IMR-90 (cell line): ENCODE results near the gene RAB25. TPM values are rescaled to one million over a fixed set of nuclear protein-coding genes. Genes with fewer than 3 reads are reported as not detected.

Experiments used
- ATAC-seq: fragments of 200-7000 bp; cut with Tn5 transposase; 2 replicates; pipeline ENCODE4 v1.9.1; 2020; ENCODE audit warnings: low read depth, mild to moderate bottlenecking, moderate library complexity
- BruUV-seq: library from RNA; stranded (reverse); fragments of 400-500 nt; replicated peaks from 2 replicates; lab custom pipeline; 2021; lab: Mats Ljungman, UMichigan
- CTCF ChIA-PET: fragments of 300-600 bp; formaldehyde crosslinking; extraction: SDS; loops from one replicate; lab custom pipeline; 2021; ENCODE audit warnings: antibody characterized with exemption; lab: Yijun Ruan, JAX
- POLR2A ChIA-PET: fragments of 300-600 bp; sonication (Branson Sonifier 250); formaldehyde crosslinking; loops from one replicate; lab custom pipeline; 2022; ENCODE audit warnings: antibody characterized with exemption; ENCODE audit not compliant: unreplicated experiment; lab: Charles Lee
- DNase-seq: peaks from one replicate; pipeline ENCODE4 v3.0.0; 2013
- H2AFZ ChIP-seq: replicated peaks from 2 replicates; pipeline ENCODE3; 2013; ENCODE audit warnings: low read length, mild to moderate bottlenecking; ENCODE audit not compliant: poor library complexity
- H2AK5ac ChIP-seq: 2 replicates; pipeline ENCODE4 v1.6.1; 2013; ENCODE audit warnings: low read depth, low read length, inconsistent platforms
- H2AK9ac ChIP-seq: replicated peaks from 2 replicates; pipeline ENCODE3; 2013; ENCODE audit warnings: mild to moderate bottlenecking, low read depth, low read length, moderate library complexity; ENCODE audit not compliant: poor library complexity
- H2BK120ac ChIP-seq: 2 replicates; pipeline ENCODE4 v1.6.1; 2013; ENCODE audit warnings: low read depth, low read length, inconsistent platforms
- H2BK15ac ChIP-seq: 3 replicates; pipeline ENCODE4 v1.6.1; 2013; ENCODE audit warnings: low read depth, low read length, inconsistent platforms
- H2BK20ac ChIP-seq: 2 replicates; pipeline ENCODE4 v1.6.1; 2013; ENCODE audit warnings: low read depth, mild to moderate bottlenecking, inconsistent platforms, low read length, moderate library complexity
- H2BK5ac ChIP-seq: 2 replicates; pipeline ENCODE4 v1.6.1; 2013; ENCODE audit warnings: mild to moderate bottlenecking, low read depth, low read length, inconsistent platforms; ENCODE audit not compliant: poor library complexity, severe bottlenecking
- H3K14ac ChIP-seq: replicated peaks from 2 replicates; pipeline ENCODE4 v1.6.1; 2013; ENCODE audit warnings: low read depth, low read length, inconsistent platforms
- H3K18ac ChIP-seq: 2 replicates; pipeline ENCODE4 v1.6.1; 2013; ENCODE audit warnings: low read depth, low read length, control low read depth
- H3K23ac ChIP-seq: 2 replicates; pipeline ENCODE4 v1.6.1; 2013; ENCODE audit warnings: low read depth, low read length, inconsistent platforms
- H3K27ac ChIP-seq: 2 replicates; pipeline ENCODE4 v1.5.1; 2013; ENCODE audit warnings: mild to moderate bottlenecking, control low read depth, low read length; ENCODE audit not compliant: insufficient read depth
- H3K27me3 ChIP-seq: 2 replicates; pipeline ENCODE4 v1.6.1; 2013; ENCODE audit warnings: low read length; ENCODE audit not compliant: control insufficient read depth, insufficient read depth
- H3K36me3 ChIP-seq: 2 replicates; pipeline ENCODE4 v1.6.1; 2013; ENCODE audit warnings: low read length, mixed read lengths; ENCODE audit not compliant: control insufficient read depth, insufficient read depth
- H3K4ac ChIP-seq: 2 replicates; pipeline ENCODE4 v1.6.1; 2013; ENCODE audit warnings: low read depth, low read length, inconsistent platforms
- H3K4me1 ChIP-seq: 2 replicates; pipeline ENCODE4 v1.6.1; 2013; ENCODE audit warnings: low read length, mixed read lengths; ENCODE audit not compliant: control insufficient read depth, insufficient read depth
- H3K4me2 ChIP-seq: 2 replicates; pipeline ENCODE4 v1.6.1; 2013; ENCODE audit warnings: low read depth, mild to moderate bottlenecking, control low read depth, low read length, moderate library complexity
- H3K4me3 ChIP-seq: 2 replicates; pipeline ENCODE4 v1.5.1; 2013; ENCODE audit warnings: low read depth, mild to moderate bottlenecking, control low read depth, low read length, moderate library complexity; ENCODE audit not compliant: insufficient read depth
- H3K56ac ChIP-seq: 2 replicates; pipeline ENCODE4 v1.6.1; 2013; ENCODE audit warnings: low read length, inconsistent platforms; ENCODE audit not compliant: insufficient read depth; ENCODE audit errors: extremely low read depth
- H3K79me1 ChIP-seq, 2 experiments: 2 replicates each; pipeline ENCODE4 v1.6.1; 2013; ENCODE audit warnings: low read length in 2 of 2, inconsistent platforms in 1 of 2, low read depth in 1 of 2
- H3K9ac ChIP-seq: 2 replicates; pipeline ENCODE4 v1.6.1; 2013; ENCODE audit warnings: low read depth, low read length, control low read depth
- H3K9me1 ChIP-seq: 2 replicates; pipeline ENCODE4 v1.6.1; 2013; ENCODE audit warnings: low read length, inconsistent platforms; ENCODE audit not compliant: insufficient read depth
- H3K9me3 ChIP-seq: 2 replicates; pipeline ENCODE4 v1.6.1; 2013; ENCODE audit warnings: low read length; ENCODE audit not compliant: control insufficient read depth, insufficient read depth
- H4K20me1 ChIP-seq: 2 replicates; pipeline ENCODE4 v1.6.1; 2013; ENCODE audit warnings: low read length, inconsistent platforms; ENCODE audit not compliant: insufficient read depth
- H4K5ac ChIP-seq: 2 replicates; pipeline ENCODE4 v1.6.1; 2013; ENCODE audit warnings: mild to moderate bottlenecking, low read depth, low read length, control low read depth
- H4K8ac ChIP-seq, 2 experiments: 2 replicates each; pipeline ENCODE4 v1.6.1; 2013; ENCODE audit warnings: low read depth in 2 of 2, low read length in 2 of 2, control low read depth in 1 of 2, inconsistent platforms in 1 of 2
- H4K91ac ChIP-seq: 2 replicates; pipeline ENCODE4 v1.6.1; 2013; ENCODE audit warnings: low read depth, low read length, inconsistent platforms; ENCODE audit not compliant: insufficient read depth
- CEBPB ChIP-seq: IDR thresholded peaks from 2 replicates; pipeline ENCODE4 v1.6.1; 2012; ENCODE audit warnings: low read depth, low read length, improper control_type of control experiment
- CHD1 ChIP-seq: IDR thresholded peaks from 2 replicates; pipeline ENCODE4 v1.6.1; 2012; ENCODE audit warnings: low read depth, low read length, improper control_type of control experiment
- CTCF ChIP-seq: conservative IDR thresholded peaks from 2 replicates; pipeline ENCODE4 v1.5.1; 2012; ENCODE audit warnings: mild to moderate bottlenecking, low read depth, low read length, improper control_type of control experiment
- ELK1 ChIP-seq: fragments of 150-350 bp; IDR thresholded peaks from 2 replicates; pipeline ENCODE4 v1.6.1; 2016; ENCODE audit warnings: low read depth, mild to moderate bottlenecking, low read length, moderate library complexity, borderline replicate concordance
- FOS ChIP-seq: fragments of 150-350 bp; IDR thresholded peaks from 2 replicates; pipeline ENCODE4 v1.6.1; 2016; ENCODE audit warnings: low read depth, low read length
- MAFK ChIP-seq: IDR thresholded peaks from 2 replicates; pipeline ENCODE4 v1.6.1; 2012; ENCODE audit warnings: low read depth, low read length, improper control_type of control experiment
- MAZ ChIP-seq: IDR thresholded peaks from 2 replicates; pipeline ENCODE4 v1.6.1; 2012; ENCODE audit warnings: low read depth, mild to moderate bottlenecking, low read length, improper control_type of control experiment, moderate library complexity, borderline replicate concordance
- MXI1 ChIP-seq: IDR thresholded peaks from 2 replicates; pipeline ENCODE4 v1.6.1; 2012; ENCODE audit warnings: low read depth, mild to moderate bottlenecking, low read length, moderate library complexity, borderline replicate concordance
- NFE2L2 ChIP-seq: fragments of 150-350 bp; IDR thresholded peaks from 2 replicates; pipeline ENCODE4 v1.6.1; 2016; ENCODE audit warnings: low read depth, mild to moderate bottlenecking, low read length
- RCOR1 ChIP-seq: IDR thresholded peaks from 2 replicates; pipeline ENCODE4 v1.6.1; 2012; ENCODE audit warnings: mild to moderate bottlenecking, low read length, improper control_type of control experiment; ENCODE audit not compliant: insufficient replicate concordance
- RFX5 ChIP-seq: IDR thresholded peaks from 2 replicates; pipeline ENCODE4 v1.8.0; 2012; ENCODE audit warnings: low read depth, mild to moderate bottlenecking, low read length, moderate library complexity
- SMC3 ChIP-seq: fragments of 150-350 bp; IDR thresholded peaks from 2 replicates; pipeline ENCODE4 v1.6.1; 2016; ENCODE audit warnings: low read depth, mild to moderate bottlenecking, antibody characterized with exemption, low read length, moderate library complexity
- USF2 ChIP-seq: fragments of 150-350 bp; IDR thresholded peaks from 2 replicates; pipeline ENCODE4 v1.6.1; 2017; ENCODE audit warnings: mild to moderate bottlenecking, antibody characterized with exemption, low read length, low read depth
- WGBS, 2 experiments: methylation state at CpG; one replicate each; pipeline versions ENCODE4 v1.1.5 to v1.1.7; 2013; ENCODE audit warnings: missing lambda C conversion rate in 2 of 2; ENCODE audit not compliant: insufficient read length in 1 of 2; ENCODE audit errors: extremely low coverage in 2 of 2; 5-methylcytosine and 5-hydroxymethylcytosine counted together
- dilution Hi-C: fragments of 300-500 bp; cut with HindIII; formaldehyde crosslinking; loops from one replicate; pipeline ENCODE4 v1.14.3; 2018; ENCODE audit warnings: low sequenced_read_pairs; ENCODE audit not compliant: unreplicated experiment
- in situ Hi-C: fragments of 300-500 bp; cut with MboI; formaldehyde crosslinking; loops from 3 replicates; pipeline ENCODE4 v1.14.3; 2019; ENCODE audit warnings: low sequenced_read_pairs, inconsistent platforms, mixed read lengths
- intact Hi-C: fragments of 100-400 bp; cut with micrococcal nuclease; formaldehyde crosslinking; loops from 2 replicates; pipeline ENCODE4 v1.10.0; 2022
- polyA plus RNA-seq, 3 experiments: library from polyadenylated mRNA; depleted of rRNA; stranded (reverse); fragments of >200 nt; gene quantifications; 2 replicates each; pipeline ENCODE4 v1.2.3, GENCODE V29; 2012; ENCODE audit warnings: low replicate concordance in 1 of 3
- total RNA-seq: library from RNA; depleted of rRNA; stranded (reverse); fragments of >200 nt; gene quantifications from 2 replicates; pipeline ENCODE4 v1.2.3, GENCODE V29; 2012

Gene RAB25
- total and polyA plus RNA-seq, 2 of the 4 experiments (the other 2 are of a cell fraction): not detected

- no peak overlapping the region for H2BK120ac ChIP-seq
These were observed 39.0 kb upstream of the RAB25 start for GRCh38 chr1:156021954-156022353.

More at GRCh38 chr1:156021954-156022353, 39.0 kb upstream of the RAB25 start:
- no TSS peak for BruUV-seq
- Histone ChIP-seq H3K4me1 (0 out of 2 replicates have a peak, but pooled peaks cover 1% of the 10 kb centered on the region), H2BK5ac (no peak overlapping the region), H2AK5ac (no peak overlapping the region), H3K27ac (no peak overlapping the region), H2BK15ac (no peak overlapping the region), H2AFZ (no peak overlapping the region), H4K8ac (no peak overlapping the region), H4K5ac (no peak overlapping the region), H3K4ac (no peak overlapping the region), H2BK20ac (no peak overlapping the region), H2AK9ac (no peak overlapping the region), H4K20me1 (no peaks in the 10 kb centered on the region), H3K56ac (no peak overlapping the region), H3K14ac (no peak overlapping the region), H3K9me1 (peaks cover 3% of the 10 kb centered on the region; the same call in 1 of the 2 replicates), H3K9me3 (no peaks in the 10 kb centered on the region), H3K4me2 (no peak overlapping the region), H3K18ac (no peak overlapping the region), H3K9ac (no peak overlapping the region), H4K91ac (no peak overlapping the region), H3K36me3 (peaks cover 12% of the 10 kb centered on the region), H3K27me3 (no peaks in the 10 kb centered on the region), H3K4me3 (no peak overlapping the region), H3K79me1 (peaks cover 10 to 25% of the 10 kb centered on the region in 2 experiments), H3K23ac (no peak overlapping the region)
- dilution Hi-C loops (no loop called here), intact Hi-C loops (no loop called here), in situ Hi-C loops (no loop called here)
- WGBS, 2 experiments: no CpG with 5 or more reads among the region's 2 CpGs
- ChIA-PET POLR2A (no interaction called here), CTCF (no interaction called here)
- DNase-seq: no peak
- TF ChIP-seq USF2 (no peak), RFX5 (no peak), CHD1 (no peak), ELK1 (no peak), SMC3 (no peak), MAFK (no peak), CEBPB (no peak), FOS (no peak), CTCF (no peak), MAZ (no peak), NFE2L2 (no peak), MXI1 (no peak), RCOR1 (no peak)
- no peak for ATAC-seq
